Measurements from ENCODE around the gene FADD.
"Not testable (repeated sequence)": the region's sequence is repeated elsewhere in the genome, so short reads cannot be mapped to it uniquely, and the experiment has no call there.

GRCh38 chr11:70217388-70217787 lies 14.3 kb downstream of the FADD start:
- not testable (repeated sequence) for TF ChIP-seq CTCF, POLR2A (IDR thresholded peaks at IDR 0.05)
